Raji (cell line): ENCODE data around the gene RPS6KB2.
A peak's percentile ranks its signal among the peaks of the same experiment; 100 is the strongest.

Experiments
- POLR2A ChIP-seq: IDR thresholded peaks from 2 replicates; pipeline ENCODE4 v1.6.1; 2011; ENCODE audit warnings: low read depth, low read length, control low read depth; ENCODE audit not compliant: insufficient read depth

RPS6KB2 gene

DNA sequence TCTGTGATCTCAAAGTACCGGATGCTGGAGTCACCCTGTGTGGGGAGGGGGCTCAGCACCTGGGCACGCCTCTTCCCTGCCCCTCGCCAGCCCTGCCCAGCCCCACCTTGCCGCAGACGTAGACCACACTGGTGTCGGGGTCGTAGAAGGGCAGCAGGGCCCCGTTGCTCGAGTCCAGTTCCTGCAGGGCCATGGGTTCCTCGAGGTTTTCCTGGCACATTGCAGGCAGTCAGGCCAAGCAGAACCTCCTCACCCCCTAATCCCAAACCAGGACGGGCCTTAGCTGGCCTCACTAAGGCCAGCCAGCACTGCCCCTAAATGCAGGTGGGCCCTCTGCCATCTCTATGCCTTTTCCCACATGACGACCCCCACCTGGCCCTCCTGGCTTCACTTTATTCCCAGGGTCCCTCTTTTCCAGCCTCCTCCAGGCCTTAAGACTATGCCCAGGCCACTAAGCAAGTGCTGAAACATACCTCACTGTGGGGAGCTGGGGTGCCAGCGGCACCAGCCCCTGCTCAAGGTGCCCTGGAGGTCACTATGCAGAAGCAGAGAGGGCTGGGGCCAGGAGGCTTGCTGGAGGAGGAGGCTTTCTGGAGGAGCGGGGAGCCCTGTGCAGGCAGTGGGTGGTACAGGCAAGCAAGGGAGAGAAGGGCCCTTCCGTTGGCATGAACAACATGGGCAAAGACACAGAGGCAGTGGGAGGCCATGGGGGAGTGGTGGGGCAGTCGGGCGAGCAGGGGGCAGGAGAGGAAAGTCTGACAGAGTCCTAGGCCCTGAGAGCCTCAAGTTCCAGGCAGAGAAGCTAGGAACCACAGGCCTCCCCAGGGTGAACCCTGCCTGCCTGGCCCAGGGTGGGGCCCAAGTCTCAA lies 12.2 kb downstream of the RPS6KB2 start:
- no peak for TF ChIP-seq POLR2A

DNA sequence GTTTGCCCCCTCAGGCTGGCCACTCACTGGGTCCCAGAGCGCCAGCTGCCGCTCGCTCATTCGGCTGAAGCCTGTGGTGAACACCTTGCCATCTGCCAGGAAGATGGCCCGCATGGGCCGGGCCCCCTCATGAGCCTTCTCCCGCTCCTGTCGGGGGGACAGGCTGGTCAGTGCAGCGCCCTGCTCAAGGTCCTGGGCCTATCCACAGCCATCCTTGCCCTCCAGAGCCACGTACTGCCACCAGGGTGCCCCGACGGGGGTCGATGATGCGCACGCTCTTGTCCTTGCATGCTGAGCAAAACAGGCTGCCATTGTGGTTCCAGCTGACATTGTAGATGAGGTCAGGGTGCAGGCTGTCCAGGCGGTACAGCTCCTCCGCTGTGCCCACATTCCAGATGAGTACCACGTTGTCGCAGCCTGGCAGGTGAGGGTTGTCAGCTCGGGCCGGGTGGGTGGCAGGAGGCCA lies 12.8 kb downstream of the RPS6KB2 start:
- TF ChIP-seq POLR2A: peak; percentile 23; the same call in 1 of the 2 replicates

GRCh38 chr11:67441731-67442351 lies 13.5 kb downstream of the RPS6KB2 start:
- TF ChIP-seq POLR2A: no peak

DNA sequence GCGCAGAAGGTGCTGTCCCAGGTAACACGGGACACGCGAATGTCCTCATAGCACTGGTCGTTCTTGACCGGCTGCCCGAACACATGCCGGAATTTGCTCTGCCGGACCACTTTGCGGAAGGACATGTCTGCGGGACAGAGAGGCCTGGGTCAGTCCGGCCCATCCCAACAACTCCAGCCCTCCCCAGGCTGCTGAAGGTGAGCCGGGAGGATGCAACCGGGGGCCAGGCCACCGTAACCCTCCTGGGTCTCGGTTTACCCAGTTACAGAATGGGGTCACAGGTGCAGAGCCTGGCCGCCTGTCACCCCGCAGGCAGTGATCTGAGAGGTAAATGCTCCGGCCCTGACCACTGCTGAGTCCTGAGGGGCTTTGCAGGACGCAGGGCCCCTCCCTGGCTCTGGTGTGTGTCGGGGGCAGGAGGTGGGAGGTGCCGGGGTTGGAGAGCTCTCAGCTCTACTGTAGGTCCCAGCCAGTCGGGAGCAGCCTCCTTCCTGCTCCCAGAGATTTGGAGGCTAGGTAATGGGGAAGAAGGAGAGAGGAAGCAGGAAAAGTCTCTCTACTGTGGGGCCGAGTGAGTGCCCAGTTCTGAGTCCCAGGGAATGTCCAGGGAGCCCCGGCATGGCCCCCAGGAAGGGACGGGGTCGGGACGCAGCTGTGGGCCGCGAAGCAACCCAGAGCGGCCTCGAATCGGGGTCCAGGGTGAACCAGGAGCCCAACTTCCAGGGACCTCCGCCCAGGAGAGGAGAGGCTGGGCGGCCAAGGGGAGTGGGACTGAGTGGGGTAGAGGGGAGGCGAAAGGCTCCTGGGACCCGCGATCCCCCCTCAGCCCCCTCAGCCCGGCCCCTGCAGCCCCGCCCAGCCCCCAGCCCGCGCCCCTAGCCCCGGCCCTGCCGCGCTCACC lies 14.5 kb downstream of the RPS6KB2 start:
- TF ChIP-seq POLR2A: no peak

DNA sequence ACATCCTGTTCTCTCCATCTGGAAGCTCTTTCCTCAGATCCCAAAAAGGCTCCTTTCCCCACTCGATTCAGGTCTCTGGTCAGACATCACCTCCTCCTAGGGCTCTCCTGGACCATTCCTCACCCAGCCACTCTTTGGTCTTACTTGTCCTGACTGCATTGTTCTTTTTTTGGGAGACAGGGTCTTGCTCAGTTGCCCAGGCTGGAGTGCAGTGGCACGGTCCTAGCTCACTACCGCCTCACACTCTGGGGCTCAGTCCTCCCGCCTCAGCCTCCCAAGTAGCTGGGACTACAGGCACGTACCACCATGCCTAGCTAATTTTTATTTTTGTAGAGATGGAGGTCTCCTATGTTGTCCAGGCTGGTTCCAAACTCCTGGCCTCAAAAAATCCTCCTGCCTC lies 17.2 kb downstream of the RPS6KB2 start:
- TF ChIP-seq POLR2A: no peak; the same call in 1 of the 2 replicates

- TF ChIP-seq POLR2A: no peak
Measured at GRCh38 chr11:67448220-67448609, 19.9 kb downstream of the RPS6KB2 start.

- no peak for TF ChIP-seq POLR2A
Measured at GRCh38 chr11:67449116-67449844, 21.0 kb downstream of the RPS6KB2 start.

GRCh38 chr11:67450796-67451657 lies 22.7 kb downstream of the RPS6KB2 start:
- no peak for TF ChIP-seq POLR2A

DNA sequence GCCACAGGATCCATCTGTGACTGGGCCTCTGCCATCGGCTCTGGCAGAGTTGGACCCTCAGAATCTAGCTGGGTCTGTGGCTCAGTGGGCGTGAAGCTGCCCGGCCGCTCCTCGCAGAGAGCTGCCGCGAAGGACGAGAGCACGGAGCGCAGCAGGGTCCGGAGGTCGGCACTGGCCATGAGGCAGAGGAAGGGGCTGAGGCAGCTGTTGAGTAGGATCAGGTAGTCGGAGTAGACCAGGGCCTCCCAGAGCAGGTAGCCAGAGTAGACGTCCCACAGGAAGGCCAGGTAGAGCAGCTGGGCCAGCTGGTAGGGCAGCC lies 23.3 kb downstream of the RPS6KB2 start:
- no peak for TF ChIP-seq POLR2A

GRCh38 chr11:67452141-67452952 lies 24.1 kb downstream of the RPS6KB2 start, which contains the start of gene GPR152:
GPR152 (minus strand) TSS chr11:67452729; CDS start chr11:67452724, 5 bp downstream.
- no peak for TF ChIP-seq POLR2A

DNA sequence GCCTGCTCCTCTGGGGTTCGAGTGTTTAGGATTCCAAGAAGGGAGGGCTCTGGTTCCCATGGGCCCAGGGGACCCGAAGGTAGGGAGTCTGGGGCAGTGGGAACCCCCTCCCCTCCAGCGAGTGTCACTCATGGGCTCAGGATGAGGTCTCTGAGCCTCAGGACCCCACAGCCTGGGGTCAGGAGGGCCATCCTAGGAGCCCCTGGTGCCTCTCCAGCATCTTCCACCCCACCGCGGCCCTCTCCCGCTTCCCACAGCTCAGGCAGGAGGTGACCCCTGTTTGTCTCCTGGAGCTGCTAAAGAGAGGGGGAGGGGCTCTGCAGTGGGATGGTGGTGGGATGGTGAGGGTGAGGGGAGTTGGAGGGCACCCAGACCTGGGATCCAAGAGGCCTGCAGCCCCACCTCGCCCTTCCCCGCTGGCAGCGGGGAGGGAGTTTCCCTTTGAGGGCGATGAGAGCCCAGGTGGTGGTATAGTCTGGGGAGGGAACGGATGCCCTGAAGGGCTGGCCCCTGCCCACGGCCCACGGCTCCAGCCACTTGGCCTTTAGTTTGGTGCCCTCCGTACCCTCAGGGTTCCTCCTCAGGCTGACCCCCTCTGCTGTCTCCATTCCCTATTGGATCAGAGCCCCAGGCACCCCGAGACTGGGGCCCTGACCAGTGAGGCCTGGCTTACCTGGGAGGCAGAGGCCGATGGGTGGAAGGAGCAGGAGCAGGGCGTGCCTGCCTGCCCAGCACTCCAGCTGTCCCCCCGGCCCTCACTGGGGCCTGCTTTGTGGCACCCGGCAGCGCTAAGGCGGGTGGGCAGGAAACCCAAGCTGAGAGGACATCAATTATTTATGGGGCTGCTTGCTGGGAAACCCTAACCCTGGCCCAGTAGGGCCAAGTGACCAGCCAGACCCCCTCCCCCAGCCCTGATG lies 25.8 kb downstream of the RPS6KB2 start:
- no peak for TF ChIP-seq POLR2A

- no peak for TF ChIP-seq POLR2A
Measured at GRCh38 chr11:67455054-67455453, 26.8 kb downstream of the RPS6KB2 start, which contains the start of gene CABP4. CABP4 (plus strand) TSS chr11:67455354; CDS start chr11:67455424, 70 bp downstream.
